Heart left ventricle (tissue), 16 donors: ENCODE data around the gene FAM181A. TPM values are rescaled to one million over a fixed set of nuclear protein-coding genes. Genes with fewer than 3 reads are reported as not detected.

Experiments
- ATAC-seq, 4 donors: fragments of 200-7000 bp; cut with Tn5 transposase; one replicate each; pipeline ENCODE4 v1.9.1; 2020 to 2022; ENCODE audit warnings: moderate library complexity in 4 of 4, mild to moderate bottlenecking in 3 of 4, moderate number of reproducible peaks in 1 of 4
- DNase-seq, 5 donors: peaks; one replicate each; pipeline ENCODE4 v3.0.0-alpha.2; 2020
- H3K27ac ChIP-seq, 12 donors: fragments of 200-600 bp; sonication (generic) in 4 of 12; one replicate each; pipeline versions ENCODE4 v1.5.0 to v1.8.0; 2016 to 2022; ENCODE audit warnings: mild to moderate bottlenecking in 2 of 12
- H3K27me3 ChIP-seq, 9 donors: fragments of 200-600 bp; sonication (generic) in 2 of 9; one replicate each; pipeline versions ENCODE4 v1.5.1 to v1.8.0; 2016 to 2022; ENCODE audit warnings: mild to moderate bottlenecking in 3 of 9
- H3K36me3 ChIP-seq, 9 donors: fragments of 200-600 bp; sonication (generic) in 2 of 9; one replicate each; pipeline versions ENCODE4 v1.5.0 to v1.8.0; 2018 to 2022; ENCODE audit warnings: mild to moderate bottlenecking in 2 of 9
- H3K4me1 ChIP-seq, 12 donors: fragments of 200-600 bp; sonication (generic) in 4 of 12; one replicate each; pipeline versions ENCODE4 v1.5.0 to v1.8.0; 2016 to 2022; ENCODE audit warnings: mild to moderate bottlenecking in 3 of 12
- H3K4me3 ChIP-seq, 12 donors: fragments of 200-600 bp; sonication (generic) in 4 of 12; one replicate each; pipeline versions ENCODE4 v1.5.0 to v1.8.0; 2017 to 2022; ENCODE audit warnings: mild to moderate bottlenecking in 9 of 12, moderate library complexity in 4 of 12
- H3K9me3 ChIP-seq, 12 donors: fragments of 200-600 bp; sonication (generic) in 4 of 12; one replicate each; pipeline versions ENCODE4 v1.5.0 to v1.8.0; 2016 to 2022; ENCODE audit warnings: mild to moderate bottlenecking in 1 of 12
- POLR2A ChIP-seq, 2 donors: fragments of 450-650 bp; IDR thresholded peaks; one replicate each; pipeline ENCODE4 v1.6.1; 2017; ENCODE audit warnings: antibody characterized with exemption in 2 of 2, mild to moderate bottlenecking in 2 of 2, moderate library complexity in 2 of 2
- WGBS, 4 donors: extraction: QIAGEN DNeasy Blood & Tissue Kit in 2 of 4; methylation state at CpG; one replicate each; pipeline versions ENCODE4 v1.1.5 to v1.1.7; 2013 to 2018; 5-methylcytosine and 5-hydroxymethylcytosine counted together
- intact Hi-C, 10 donors: fragments of 100-400 bp; cut with DNase I; formaldehyde crosslinking; loops; one replicate each; pipeline versions ENCODE4 v1.11.1 to v1.14.2; 2022
- polyA plus RNA-seq, 2 donors: library from polyadenylated mRNA; stranded (reverse); fragments of 200-250 nt; gene quantifications; one replicate each; pipeline ENCODE4 v1.2.3, GENCODE V29; 2013
- total RNA-seq, 9 donors: library from RNA; depleted of rRNA in 2 of 9; stranded (reverse); fragments of >200 nt in 2 of 9; fragmentation: NEBNext Ultra II Directional in 3 of 9; extraction: Animal tissue kit (Norgen Biotek cat#: 25700) in 3 of 9; gene quantifications; one replicate each; pipeline versions ENCODE4 v1.1.0 to v1.2.4, GENCODE V29; 2016 to 2023
- TF ChIP-seq, protein P1 (sequence below), 12 donors: fragments of 200-600 bp; sonication (generic) in 4 of 12; IDR thresholded peaks; one replicate each; pipeline versions ENCODE4 v1.5.0 to v1.8.0; 2018 to 2022; ENCODE audit warnings: antibody characterized with exemption in 12 of 12, mild to moderate bottlenecking in 5 of 12
- donor health status: ischemic (EF 13 %, LVEDD 7.1; RV severe dilation, severe dysfunction).
- donor health status: healthy with polysubstance abuse.
- donor health status: DM: no; HTN: yes; CAD: no.
- donor health status: DM: no; HTN: no; CAD: no.
- donor health status: ischemic (EF 25% LVEDD 6.9; RV normal size, moderate dysfunction).
- donor health status: ischemic (EF 25% LVEDD 5.7; RV mildly dilated, moderate dysfunction).
- donor health status: healthy.
- donor health status: DM: yes; HTN: yes; CAD: no.
- donor health status: ischemic (EF 35%, LVEDD 5.7; RV mildly dilated, moderate dysfunction).
- donor health status: nonischemic (EF 11% LVEDD 7.7; RV severe dilation, severe dysfunction).
- donor health status: DM: yes; HTN: yes; CAD: no.
- donor health status: PGD.
- donor health status: ischemic (EF 29% LVEDD 5.4; RV normal size, mild dysfunction).
- donor health status: nonischemic (EF 23%, LVEDD 6.1; RV moderate dilation, normal function).

The FAM181A gene
- total and polyA plus RNA-seq, 11 donors = not detected

DNA sequence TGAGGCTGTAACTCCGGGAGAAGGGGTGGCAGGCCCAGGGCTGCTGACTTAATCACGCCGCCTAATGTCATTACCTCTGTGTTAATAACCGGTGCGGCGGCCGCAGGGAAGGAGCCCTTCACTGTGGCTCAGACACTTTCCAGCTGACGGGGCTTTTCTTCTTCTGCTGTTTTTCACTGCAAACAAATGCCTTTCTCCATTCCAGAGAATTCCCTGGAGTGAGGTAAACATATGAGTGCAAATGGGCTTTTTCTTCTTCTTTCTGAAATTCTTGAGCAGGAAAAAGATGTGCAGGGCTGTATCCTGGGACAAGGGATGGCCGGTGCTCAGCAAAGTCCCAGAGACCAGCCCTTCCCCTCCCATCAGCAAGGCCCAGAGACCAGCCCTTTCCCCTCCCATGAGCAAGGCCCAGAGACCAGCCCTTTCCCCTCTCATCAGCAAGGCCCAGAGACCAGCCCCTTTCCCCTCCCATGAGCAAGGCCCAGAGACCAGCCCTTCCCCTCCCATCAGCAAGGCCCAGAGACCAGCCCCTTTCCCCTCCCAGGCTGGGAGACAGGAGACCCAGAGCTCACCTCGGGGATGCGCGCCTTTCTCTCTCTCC lies 33.4 kb upstream of the FAM181A start:
- no peaks in the 10 kb centered on the region for H3K36me3 ChIP-seq
- peak in 1 of 4 donors; percentile 36 for ATAC-seq
- no peak overlapping the region for H3K27ac ChIP-seq
- TF ChIP-seq, protein P1, sequence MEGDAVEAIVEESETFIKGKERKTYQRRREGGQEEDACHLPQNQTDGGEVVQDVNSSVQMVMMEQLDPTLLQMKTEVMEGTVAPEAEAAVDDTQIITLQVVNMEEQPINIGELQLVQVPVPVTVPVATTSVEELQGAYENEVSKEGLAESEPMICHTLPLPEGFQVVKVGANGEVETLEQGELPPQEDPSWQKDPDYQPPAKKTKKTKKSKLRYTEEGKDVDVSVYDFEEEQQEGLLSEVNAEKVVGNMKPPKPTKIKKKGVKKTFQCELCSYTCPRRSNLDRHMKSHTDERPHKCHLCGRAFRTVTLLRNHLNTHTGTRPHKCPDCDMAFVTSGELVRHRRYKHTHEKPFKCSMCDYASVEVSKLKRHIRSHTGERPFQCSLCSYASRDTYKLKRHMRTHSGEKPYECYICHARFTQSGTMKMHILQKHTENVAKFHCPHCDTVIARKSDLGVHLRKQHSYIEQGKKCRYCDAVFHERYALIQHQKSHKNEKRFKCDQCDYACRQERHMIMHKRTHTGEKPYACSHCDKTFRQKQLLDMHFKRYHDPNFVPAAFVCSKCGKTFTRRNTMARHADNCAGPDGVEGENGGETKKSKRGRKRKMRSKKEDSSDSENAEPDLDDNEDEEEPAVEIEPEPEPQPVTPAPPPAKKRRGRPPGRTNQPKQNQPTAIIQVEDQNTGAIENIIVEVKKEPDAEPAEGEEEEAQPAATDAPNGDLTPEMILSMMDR (IDR thresholded peaks at IDR 0.05) = no peak
- intact Hi-C loops = loop anchor here (1.0 to 10.0 kb wide), 6 partner anchors 99 to 239 kb away; partner anchors contain the start of gene PRIMA1 (in 2 of the 10)
- no peak for DNase-seq
- H3K9me3 ChIP-seq = no peaks in the 10 kb centered on the region
- H3K4me1 ChIP-seq = peaks cover 0 to 11% (median 1%) of the 10 kb centered on the region in 12 donors
- 54 to 75% (median 67%) methylated on average over 12 of the region's 12 CpGs for WGBS, 4 donors
- no peak overlapping the region for H3K4me3 ChIP-seq
- peaks cover 0 to 7% (median 0%) of the 10 kb centered on the region in 9 donors for H3K27me3 ChIP-seq

DNA sequence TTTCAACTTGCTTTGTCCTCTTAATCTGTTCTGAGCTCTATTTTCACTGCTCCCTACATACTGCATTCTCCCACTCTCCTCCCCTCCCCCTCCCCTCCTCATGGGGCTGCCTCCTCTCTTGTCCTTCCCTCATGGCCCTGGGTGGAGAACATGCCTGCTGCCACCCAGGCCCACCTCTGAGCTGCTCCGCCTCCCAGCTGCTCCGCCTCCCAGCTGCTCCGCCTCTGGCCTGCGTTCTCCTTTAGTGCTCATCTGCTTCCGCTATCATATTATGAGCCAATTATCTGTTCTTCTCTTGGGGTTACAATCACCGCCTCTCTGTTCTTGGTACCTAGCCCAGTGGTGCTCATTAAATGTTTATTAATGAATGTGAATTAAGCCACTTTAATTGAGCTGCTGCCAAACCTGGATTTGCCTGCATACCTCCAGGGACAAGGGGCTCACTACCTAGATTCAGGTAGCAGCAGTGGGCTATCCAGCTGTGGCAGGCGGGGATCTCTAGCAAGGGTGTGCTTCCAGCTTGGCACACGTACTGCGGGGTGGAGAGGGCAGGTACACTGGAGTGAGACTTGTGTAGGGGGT lies 32.0 kb upstream of the FAM181A start:
- WGBS, 4 donors = 82 to 87% (median 84%) methylated on average over 9 of the region's 9 CpGs
- intact Hi-C loops = loop anchor here in 2 of 10 donors (10.0 kb wide), 1 partner anchor 100 kb away; no protein-coding TSS in a partner anchor
- DNase-seq (no peak), ATAC-seq (no peak)
- Histone ChIP-seq H3K27me3 (peaks cover 0 to 5% (median 0%) of the 10 kb centered on the region in 9 donors), H3K36me3 (no peaks in the 10 kb centered on the region), H3K9me3 (no peaks in the 10 kb centered on the region), H3K27ac (no peak overlapping the region), H3K4me1 (peaks cover 0 to 11% (median 1%) of the 10 kb centered on the region in 12 donors), H3K4me3 (no peak overlapping the region)
- TF ChIP-seq, protein P1 (IDR thresholded peaks at IDR 0.05) = no peak
- no peak for TF ChIP-seq POLR2A (IDR thresholded peaks at IDR 0.05)

DNA sequence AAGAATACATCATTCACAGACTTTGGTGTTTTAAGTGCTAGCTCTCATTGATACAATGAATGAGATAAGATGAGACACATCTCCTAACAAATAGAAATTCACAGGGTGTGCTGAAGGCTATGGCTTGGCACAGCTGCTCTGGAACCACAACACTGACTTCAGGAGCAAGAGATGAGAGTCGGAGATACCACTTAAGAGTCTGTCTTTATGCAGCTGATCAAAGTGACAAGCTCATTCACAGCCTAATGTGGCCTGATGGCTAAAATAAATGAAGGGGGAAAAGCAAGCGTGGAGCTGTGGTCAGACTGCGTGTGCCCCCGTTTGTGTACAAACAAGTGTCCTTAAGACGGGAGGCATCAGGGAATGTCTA lies 29.7 kb upstream of the FAM181A start:
- WGBS, 4 donors = 79 to 89% (median 81%) methylated on average over 5 of the region's 5 CpGs
- no peaks in the 10 kb centered on the region for H3K36me3 ChIP-seq
- H3K4me1 ChIP-seq = peaks cover 0 to 11% (median 1%) of the 10 kb centered on the region in 12 donors
- peaks cover 0 to 4% (median 0%) of the 10 kb centered on the region in 9 donors for H3K27me3 ChIP-seq
- no peak overlapping the region for H3K4me3 ChIP-seq
- ATAC-seq = no peak
- H3K27ac ChIP-seq = no peak overlapping the region
- intact Hi-C loops = loop anchor here in 2 of 10 donors (10.0 kb wide), 1 partner anchor 103 kb away; no protein-coding TSS in a partner anchor
- TF ChIP-seq, protein P1 (IDR thresholded peaks at IDR 0.05) = no peak
- TF ChIP-seq POLR2A (IDR thresholded peaks at IDR 0.05) = no peak
- DNase-seq = no peak
- no peaks in the 10 kb centered on the region for H3K9me3 ChIP-seq

DNA sequence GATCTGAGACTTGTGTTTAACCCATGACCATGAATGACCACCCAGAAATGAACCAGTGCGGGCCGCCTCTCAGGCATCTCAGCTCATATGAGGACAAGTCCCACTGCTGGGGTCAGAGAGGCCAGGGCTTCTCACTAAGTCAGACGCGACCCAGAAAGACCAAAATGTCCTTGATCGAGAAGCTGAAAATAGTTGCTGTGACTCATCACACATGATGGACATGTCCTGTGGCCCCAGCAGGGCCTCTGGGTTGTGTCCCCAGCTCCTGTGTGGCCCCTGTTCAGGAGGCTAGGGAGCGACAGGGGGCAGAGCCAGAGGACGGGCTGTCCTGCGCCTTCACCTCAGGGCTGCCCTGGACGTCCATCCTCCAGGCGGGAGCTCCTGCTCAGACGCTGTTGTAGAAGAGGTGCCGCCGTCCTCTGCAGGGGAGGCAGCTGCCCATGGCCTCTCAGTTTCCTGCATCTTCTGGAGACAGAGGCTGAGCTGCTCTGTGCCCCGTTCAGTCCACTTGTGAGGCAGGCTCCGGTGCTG lies 29.0 kb upstream of the FAM181A start:
- no peak overlapping the region for H3K4me3 ChIP-seq
- WGBS, 4 donors = 76 to 81% (median 79%) methylated on average over 4 to 15 of the region's 15 CpGs
- TF ChIP-seq, protein P1 (IDR thresholded peaks at IDR 0.05) = no peak
- no peak for TF ChIP-seq POLR2A (IDR thresholded peaks at IDR 0.05)
- no peak overlapping the region for H3K27ac ChIP-seq
- peaks cover 0 to 7% (median 0%) of the 10 kb centered on the region in 9 donors for H3K27me3 ChIP-seq
- intact Hi-C loops = loop anchor here in 2 of 10 donors (10.0 kb wide), 1 partner anchor 103 kb away; no protein-coding TSS in a partner anchor
- DNase-seq = no peak
- H3K36me3 ChIP-seq = no peaks in the 10 kb centered on the region
- H3K4me1 ChIP-seq = peaks cover 0 to 5% (median under 1%) of the 10 kb centered on the region in 12 donors
- H3K9me3 ChIP-seq = no peaks in the 10 kb centered on the region
- peak in 2 of 4 donors; percentile 41 to 43 for ATAC-seq
